NCI-H345 treated with DMSO at 0.1 percent for 48 hours (cell line): ENCODE data around the gene BCAS2.
"Not testable (repeated sequence)": the region's sequence is repeated elsewhere in the genome, so short reads cannot be mapped to it uniquely, and the experiment has no call there.

Experiments
- DNase-seq: peaks from one replicate; lab custom pipeline; 2025; ENCODE audit not compliant: unreplicated experiment; lab: John Stamatoyannopoulos, UW

Gene BCAS2

GRCh38 chr1:114581335-114582287, at the start of gene BCAS2:
Gene BCAS2 (minus strand): TSS chr1:114581615. CDS start chr1:114581591, 24 bp downstream.
- DNase-seq = peak; percentile 95

- DNase-seq = no peak
Observed at GRCh38 chr1:114627107-114627506, 45.7 kb upstream of the BCAS2 start.

- DNase-seq = no peak
Observed at GRCh38 chr1:114623364-114623763, 41.9 kb upstream of the BCAS2 start.

- DNase-seq = no peak
Observed at GRCh38 chr1:114620419-114620818, 39.0 kb upstream of the BCAS2 start.

GRCh38 chr1:114618606-114619005, 37.2 kb upstream of the BCAS2 start:
- DNase-seq = no peak

- DNase-seq = no peak
Observed at GRCh38 chr1:114610546-114611245, 29.3 kb upstream of the BCAS2 start.

GRCh38 chr1:114609826-114610225, 28.4 kb upstream of the BCAS2 start:
- no peak for DNase-seq

GRCh38 chr1:114609026-114609425, 27.6 kb upstream of the BCAS2 start:
- DNase-seq = no peak

GRCh38 chr1:114607223-114607622, 25.8 kb upstream of the BCAS2 start:
- no peak for DNase-seq

- no peak for DNase-seq
Observed at GRCh38 chr1:114597949-114598348, 16.5 kb upstream of the BCAS2 start.

GRCh38 chr1:114595602-114596001, 14.2 kb upstream of the BCAS2 start:
- no peak for DNase-seq

GRCh38 chr1:114594046-114594445, 12.6 kb upstream of the BCAS2 start:
- no peak for DNase-seq

- no peak for DNase-seq
Observed at GRCh38 chr1:114589122-114589521, 7.7 kb upstream of the BCAS2 start.

GRCh38 chr1:114588196-114588689, 6.8 kb upstream of the BCAS2 start:
- DNase-seq = no peak

GRCh38 chr1:114587203-114587991, 6.0 kb upstream of the BCAS2 start:
- no peak for DNase-seq

GRCh38 chr1:114586513-114587047, 5.2 kb upstream of the BCAS2 start:
- no peak for DNase-seq

- DNase-seq = no peak
Observed at GRCh38 chr1:114585231-114585630, 3.8 kb upstream of the BCAS2 start.

- DNase-seq = no peak
Observed at GRCh38 chr1:114574365-114574764, 7.0 kb downstream of the BCAS2 start.

- no peak for DNase-seq
Observed at GRCh38 chr1:114564141-114564540, 17.3 kb downstream of the BCAS2 start.

GRCh38 chr1:114562978-114563510, 18.4 kb downstream of the BCAS2 start:
- DNase-seq = not testable (repeated sequence)

- no peak for DNase-seq
Observed at GRCh38 chr1:114561333-114561732, 20.1 kb downstream of the BCAS2 start.
